IMR-90 (cell line): Measurements from ENCODE around the gene MRAP.

ENCODE experiments used
- BHLHE40 ChIP-seq: fragments of 150-350 bp; IDR thresholded peaks from 2 replicates; pipeline ENCODE4 v1.6.1; 2016; ENCODE audit warnings: mild to moderate bottlenecking, low read depth, low read length
- CEBPB ChIP-seq: IDR thresholded peaks from 2 replicates; pipeline ENCODE4 v1.6.1; 2012; ENCODE audit warnings: low read depth, low read length, improper control_type of control experiment
- CHD1 ChIP-seq: IDR thresholded peaks from 2 replicates; pipeline ENCODE4 v1.6.1; 2012; ENCODE audit warnings: low read depth, low read length, improper control_type of control experiment
- CTCF ChIP-seq: conservative IDR thresholded peaks from 2 replicates; pipeline ENCODE4 v1.5.1; 2012; ENCODE audit warnings: mild to moderate bottlenecking, low read depth, low read length, improper control_type of control experiment
- NFE2L2 ChIP-seq: fragments of 150-350 bp; IDR thresholded peaks from 2 replicates; pipeline ENCODE4 v1.6.1; 2016; ENCODE audit warnings: low read depth, mild to moderate bottlenecking, low read length
- POLR2A ChIP-seq: IDR thresholded peaks from 2 replicates; pipeline ENCODE4 v1.6.1; 2012; ENCODE audit warnings: mild to moderate bottlenecking, low read depth, low read length
- RAD21 ChIP-seq: IDR thresholded peaks from 2 replicates; pipeline ENCODE4 v1.6.1; 2012; ENCODE audit warnings: low read length, improper control_type of control experiment
- RFX5 ChIP-seq: IDR thresholded peaks from 2 replicates; pipeline ENCODE4 v1.8.0; 2012; ENCODE audit warnings: low read depth, mild to moderate bottlenecking, low read length, moderate library complexity
- USF2 ChIP-seq: fragments of 150-350 bp; IDR thresholded peaks from 2 replicates; pipeline ENCODE4 v1.6.1; 2017; ENCODE audit warnings: mild to moderate bottlenecking, antibody characterized with exemption, low read length, low read depth

- TF ChIP-seq CTCF (no peak), USF2 (no peak), BHLHE40 (no peak), CHD1 (no peak), POLR2A (no peak), RFX5 (no peak), RAD21 (no peak), CEBPB (no peak), NFE2L2 (no peak)
Measured at GRCh38 chr21:32321480-32321879, 22.8 kb downstream of the MRAP start.
